ENCODE measurements around the gene ADCYAP1. TPM values are rescaled to one million over a fixed set of nuclear protein-coding genes. Genes with fewer than 3 reads are reported as not detected.

The ADCYAP1 gene
- total and polyA plus RNA-seq, 4 donors = 0.05 to 0.48 (median 0.11) TPM

- ATAC-seq (ENCODE audit: insufficient read depth, low FRiP score) = no peak
- Histone ChIP-seq H3K36me3 (ENCODE audit: control insufficient read depth in 4 of 4, insufficient read depth in 4 of 4, low read length in 4 of 4) (no peaks in the 10 kb centered on the region), H3K9me3 (ENCODE audit: control insufficient read depth in 4 of 4, insufficient read depth in 3 of 4, low read length in 3 of 4) (peaks cover 0 to 5% (median 0%) of the 10 kb centered on the region in 4 donors), H3K9ac (ENCODE audit: insufficient read depth in 1 of 2, low read length in 2 of 2) (no peak overlapping the region), H3K4me1 (ENCODE audit: control insufficient read depth in 5 of 5, insufficient read depth in 5 of 5, low read length in 5 of 5) (no peaks in the 10 kb centered on the region), H3K27ac (ENCODE audit: low read depth in 1 of 2, low read length in 1 of 2) (no peak overlapping the region), H3K4me3 (no peak overlapping the region), H3K27me3 (ENCODE audit: control insufficient read depth in 3 of 3, insufficient read depth in 3 of 3, low read length in 2 of 3) (no peaks in the 10 kb centered on the region)
- DNase-seq = no peak
- 76 to 78% methylated on average over 9 of the region's 9 CpGs for WGBS, 2 donors
- no peak for TF ChIP-seq CTCF (IDR thresholded peaks at IDR 0.05; ENCODE audit: control extremely low read depth, extremely low read depth)
These were observed 45.3 kb downstream of the ADCYAP1 start for GRCh38 chr18:949724-950631.

- ATAC-seq (ENCODE audit: insufficient read depth, low FRiP score) (no peak), DNase-seq (no peak)
- Histone ChIP-seq H3K27me3 (ENCODE audit: control insufficient read depth in 3 of 3, insufficient read depth in 3 of 3, low read length in 2 of 3) (no peaks in the 10 kb centered on the region), H3K4me3 (no peak overlapping the region), H3K36me3 (ENCODE audit: control insufficient read depth in 4 of 4, insufficient read depth in 4 of 4, low read length in 4 of 4) (no peaks in the 10 kb centered on the region), H3K9ac (ENCODE audit: insufficient read depth in 1 of 2, low read length in 2 of 2) (no peak overlapping the region), H3K4me1 (ENCODE audit: control insufficient read depth in 5 of 5, insufficient read depth in 5 of 5, low read length in 5 of 5) (no peaks in the 10 kb centered on the region), H3K27ac (ENCODE audit: low read depth in 1 of 2, low read length in 1 of 2) (no peak overlapping the region), H3K9me3 (ENCODE audit: control insufficient read depth in 4 of 4, insufficient read depth in 3 of 4, low read length in 3 of 4) (peaks cover 0 to 6% (median 0%) of the 10 kb centered on the region in 4 donors)
- 61 to 72% methylated on average over 5 of the region's 5 CpGs for WGBS, 2 donors
- TF ChIP-seq CTCF (IDR thresholded peaks at IDR 0.05; ENCODE audit: control extremely low read depth, extremely low read depth) = no peak
These were observed 46.3 kb downstream of the ADCYAP1 start for GRCh38 chr18:950882-951495.

- Histone ChIP-seq H3K4me1 (ENCODE audit: control insufficient read depth in 5 of 5, insufficient read depth in 5 of 5, low read length in 5 of 5) (no peaks in the 10 kb centered on the region), H3K27ac (ENCODE audit: low read depth in 1 of 2, low read length in 1 of 2) (no peak overlapping the region), H3K9me3 (ENCODE audit: control insufficient read depth in 4 of 4, insufficient read depth in 3 of 4, low read length in 3 of 4) (peaks cover 0 to 4% (median 0%) of the 10 kb centered on the region in 4 donors), H3K27me3 (ENCODE audit: control insufficient read depth in 3 of 3, insufficient read depth in 3 of 3, low read length in 2 of 3) (peaks cover 0 to 2% (median 0%) of the 10 kb centered on the region in 3 donors), H3K4me3 (no peak overlapping the region), H3K9ac (ENCODE audit: insufficient read depth in 1 of 2, low read length in 2 of 2) (no peak overlapping the region), H3K36me3 (ENCODE audit: control insufficient read depth in 4 of 4, insufficient read depth in 4 of 4, low read length in 4 of 4) (no peaks in the 10 kb centered on the region)
- ATAC-seq (ENCODE audit: insufficient read depth, low FRiP score) = no peak
- WGBS, 2 donors = 44 to 47% methylated on average over 6 of the region's 6 CpGs
- DNase-seq = peak in 1 of 3 donors; percentile 2
- TF ChIP-seq CTCF (IDR thresholded peaks at IDR 0.05; ENCODE audit: control extremely low read depth, extremely low read depth) = no peak
These were observed 50.9 kb downstream of the ADCYAP1 start for GRCh38 chr18:955384-956066.
